CD14-positive monocyte (primary cell): ENCODE data around the gene SFMBT2. TPM values are rescaled to one million over a fixed set of nuclear protein-coding genes. Genes with fewer than 3 reads are reported as not detected.

Source experiments
- DNase-seq, 3 donors: peaks; one replicate each; pipeline ENCODE4 v3.0.0-alpha.2; 2011 to 2022
- H2AFZ ChIP-seq: 2 replicates; pipeline ENCODE4 v1.6.0; 2012; ENCODE audit warnings: mild to moderate bottlenecking, low read depth, low read length, inconsistent platforms; ENCODE audit not compliant: insufficient read depth, poor library complexity, severe bottlenecking
- H3K27ac ChIP-seq, 2 donors: 1 replicate in 1 of 2; 2 replicates in 1 of 2; pipeline ENCODE4 v1.5.1; 2012 to 2013; ENCODE audit warnings: low read length in 2 of 2, control low read depth in 1 of 2, inconsistent platforms in 1 of 2, low read depth in 1 of 2, mild to moderate bottlenecking in 1 of 2
- H3K27me3 ChIP-seq, 2 donors: one replicate each; pipeline versions ENCODE4 v1.6.0 to v1.6.1; 2011 to 2013; ENCODE audit warnings: low read length in 2 of 2; ENCODE audit not compliant: control insufficient read depth in 2 of 2, insufficient read depth in 2 of 2
- H3K36me3 ChIP-seq, 2 donors: replicated peaks in 1 of 2; 1 replicate in 1 of 2; 2 replicates in 1 of 2; pipeline versions ENCODE4 v1.5.1 to v1.6.1; 2012 to 2013; ENCODE audit warnings: low read length in 2 of 2, control low read depth in 1 of 2, inconsistent platforms in 1 of 2, mild to moderate bottlenecking in 1 of 2; ENCODE audit not compliant: insufficient read depth in 2 of 2, control insufficient read depth in 1 of 2
- H3K4me1 ChIP-seq, 2 donors: 1 replicate in 1 of 2; 2 replicates in 1 of 2; pipeline versions ENCODE4 v1.5.1 to v1.6.1; 2012 to 2013; ENCODE audit warnings: low read length in 2 of 2, control low read depth in 1 of 2, inconsistent platforms in 1 of 2, mild to moderate bottlenecking in 1 of 2, moderate library complexity in 1 of 2; ENCODE audit not compliant: insufficient read depth in 2 of 2, control insufficient read depth in 1 of 2
- H3K4me2 ChIP-seq: replicated peaks from 2 replicates; pipeline ENCODE3; 2012; ENCODE audit warnings: low read length, moderate library complexity, mild to moderate bottlenecking; ENCODE audit not compliant: poor library complexity, severe bottlenecking; ENCODE audit errors: extremely low read depth
- H3K4me3 ChIP-seq, 3 experiments: fragments of 200-600 bp in 1 of 3; sonication (generic) in 1 of 3; replicated peaks in 1 of 3; 1 replicate in 2 of 3; 2 replicates in 1 of 3; pipeline ENCODE4 v1.5.1; 2011 to 2013; ENCODE audit warnings: low read length in 3 of 3, mild to moderate bottlenecking in 3 of 3, control low read depth in 2 of 3, low read depth in 2 of 3, inconsistent platforms in 1 of 3, moderate library complexity in 1 of 3
- H3K79me2 ChIP-seq: 2 replicates; pipeline ENCODE4 v1.6.0; 2012; ENCODE audit warnings: mild to moderate bottlenecking, control low read depth, inconsistent platforms, low read length, moderate library complexity; ENCODE audit not compliant: insufficient read depth
- H3K9ac ChIP-seq: 2 replicates; pipeline ENCODE4 v1.6.0; 2017; ENCODE audit warnings: low read length, mild to moderate bottlenecking; ENCODE audit not compliant: insufficient read depth, poor library complexity, severe bottlenecking
- H3K9me3 ChIP-seq, 2 donors: replicated peaks in 1 of 2; 1 replicate in 1 of 2; 2 replicates in 1 of 2; pipeline versions ENCODE4 v1.5.1 to v1.6.1; 2012 to 2013; ENCODE audit warnings: low read length in 2 of 2, control low read depth in 1 of 2; ENCODE audit not compliant: control insufficient read depth in 1 of 2, insufficient read depth in 1 of 2
- H4K20me1 ChIP-seq: 2 replicates; pipeline ENCODE4 v1.6.0; 2012; ENCODE audit warnings: mild to moderate bottlenecking, low read length, control low read depth, moderate library complexity; ENCODE audit not compliant: insufficient read depth
- H3K27ac Mint-ChIP-seq, 7 donors: one replicate each; pipeline ENCODE4 v1.8.0; 2020; ENCODE audit warnings: mild to moderate bottlenecking in 7 of 7, mixed read lengths in 7 of 7, moderate library complexity in 6 of 7, inconsistent platforms in 2 of 7
- H3K27me3 Mint-ChIP-seq, 3 donors: one replicate each; pipeline ENCODE4 v1.8.0; 2021 to 2022; ENCODE audit warnings: low read depth in 3 of 3, mild to moderate bottlenecking in 3 of 3, mixed read lengths in 3 of 3, moderate library complexity in 3 of 3, inconsistent platforms in 1 of 3
- H3K36me3 Mint-ChIP-seq, 2 donors: one replicate each; pipeline ENCODE4 v1.8.0; 2020; ENCODE audit warnings: mixed read lengths in 2 of 2, inconsistent platforms in 1 of 2, mild to moderate bottlenecking in 1 of 2
- H3K4me1 Mint-ChIP-seq: one replicate; pipeline ENCODE4 v1.8.0; 2020; ENCODE audit warnings: mild to moderate bottlenecking, mixed read lengths
- H3K4me3 Mint-ChIP-seq, 2 donors: one replicate each; pipeline ENCODE4 v1.8.0; 2020; ENCODE audit warnings: mild to moderate bottlenecking in 2 of 2, mixed read lengths in 2 of 2, moderate library complexity in 1 of 2
- H3K9me3 Mint-ChIP-seq, 7 donors: one replicate each; pipeline ENCODE4 v1.8.0; 2020 to 2022; ENCODE audit warnings: mixed read lengths in 7 of 7, mild to moderate bottlenecking in 6 of 7, moderate library complexity in 6 of 7, inconsistent platforms in 2 of 7
- CTCF ChIP-seq: fragments of 200-600 bp; IDR thresholded peaks from one replicate; pipeline ENCODE4 v1.8.0; 2022; ENCODE audit warnings: antibody characterized with exemption, mild to moderate bottlenecking
- WGBS: methylation state at CpG from one replicate; pipeline ENCODE4 v1.1.5; 2013; ENCODE audit warnings: missing lambda C conversion rate; ENCODE audit not compliant: insufficient coverage; 5-methylcytosine and 5-hydroxymethylcytosine counted together
- intact Hi-C, 2 donors: fragments of 100-400 bp; cut with micrococcal nuclease; formaldehyde crosslinking; loops; one replicate each; pipeline versions ENCODE4 v1.15.0 to v1.15.1; 2023
- polyA plus RNA-seq, 3 donors: library from polyadenylated mRNA; depleted of rRNA in 1 of 3; unstranded in 2 of 3; stranded (reverse) in 1 of 3; fragments of 300-500 nt in 2 of 3; fragments of >200 nt in 1 of 3; fragmentation: Illumina TruSeq in 2 of 3; gene quantifications; 1 replicate in 2 of 3; 2 replicates in 1 of 3; pipeline ENCODE4 v1.2.3, GENCODE V29; 2012 to 2021

Gene SFMBT2
- polyA plus RNA-seq, 3 donors: 0.53 to 10.9 (median 1.6) TPM

GRCh38 chr10:7119325-7120015 lies 291.4 kb downstream of the SFMBT2 start:
- 95% methylated on average over 9 of the region's 14 CpGs for WGBS
- Histone ChIP-seq H4K20me1 (no peaks in the 10 kb centered on the region), H3K27ac (no peak overlapping the region), H3K9me3 (no peaks in the 10 kb centered on the region), H3K4me3 (no peak overlapping the region), H3K4me1 (peaks cover 5 to 6% of the 10 kb centered on the region in 2 donors), H3K9ac (no peak overlapping the region), H3K4me2 (no peak overlapping the region), H3K36me3 (no peaks in the 10 kb centered on the region), H2AFZ (no peak overlapping the region), H3K79me2 (no peaks in the 10 kb centered on the region), H3K27me3 (no peaks in the 10 kb centered on the region)
- peaks cover 0 to 1% (median 0%) of the 10 kb centered on the region in 7 donors for H3K9me3 Mint-ChIP-seq
- intact Hi-C loops: loop anchor here (5.0 kb wide), 3 partner anchors 68 to 293 kb away; partner anchors contain the start of gene SFMBT2 (in 1 of the 2)
- no peaks in the 10 kb centered on the region for H3K27me3 Mint-ChIP-seq
- no peaks in the 10 kb centered on the region for H3K36me3 Mint-ChIP-seq
- no peak for DNase-seq
- no peak for TF ChIP-seq CTCF
- H3K4me3 Mint-ChIP-seq: no peak overlapping the region
- H3K4me1 Mint-ChIP-seq: peaks cover 17% of the 10 kb centered on the region
- H3K27ac Mint-ChIP-seq: no peak overlapping the region

GRCh38 chr10:7117806-7118674 lies 292.8 kb downstream of the SFMBT2 start:
- no peak overlapping the region for H3K27ac ChIP-seq
- H3K4me3 Mint-ChIP-seq: no peak overlapping the region

More at GRCh38 chr10:7117806-7118674, 292.8 kb downstream of the SFMBT2 start:
- Histone ChIP-seq H3K4me3 (no peak overlapping the region), H3K27me3 (no peaks in the 10 kb centered on the region), H3K9ac (no peak overlapping the region), H3K79me2 (no peaks in the 10 kb centered on the region), H3K9me3 (no peaks in the 10 kb centered on the region), H2AFZ (no peak overlapping the region), H4K20me1 (no peaks in the 10 kb centered on the region), H3K4me1 (peaks cover 0 to 6% of the 10 kb centered on the region in 2 donors), H3K4me2 (no peak overlapping the region), H3K36me3 (no peaks in the 10 kb centered on the region)
- H3K27ac Mint-ChIP-seq: peak overlapping the region in 1 of 7 donors; percentile 73
- TF ChIP-seq CTCF: no peak
- peaks cover 0 to 1% (median 0%) of the 10 kb centered on the region in 7 donors for H3K9me3 Mint-ChIP-seq
- DNase-seq: no peak
- 100% methylated on average over 6 of the region's 17 CpGs for WGBS
- intact Hi-C loops: no loop called here
- peaks cover 6% of the 10 kb centered on the region for H3K4me1 Mint-ChIP-seq
- H3K27me3 Mint-ChIP-seq: peaks cover 0 to 2% (median 0%) of the 10 kb centered on the region in 3 donors
- no peaks in the 10 kb centered on the region for H3K36me3 Mint-ChIP-seq
